ENCODE data around the gene RNF128.

DNA sequence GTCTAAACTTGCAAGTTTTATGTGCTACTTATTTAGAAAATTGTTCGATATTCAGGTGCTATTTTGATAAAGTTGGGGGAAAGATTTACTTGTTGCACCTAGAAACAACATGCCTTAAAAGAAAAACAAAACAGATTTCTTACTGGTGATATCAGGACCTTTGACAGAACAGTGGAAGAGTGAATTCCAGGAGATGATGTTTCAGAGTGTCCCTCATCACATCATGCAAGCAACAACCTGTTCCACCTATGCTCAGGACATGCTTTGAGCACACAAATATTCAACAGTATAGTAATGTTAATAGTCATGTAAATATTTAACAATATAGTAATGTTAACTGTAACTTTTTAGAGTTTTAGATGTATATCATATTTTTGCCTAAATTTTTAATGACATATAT, 23.9 kb upstream of the RNF128 start:
- TF ChIP-seq POLR2AphosphoS5 (IDR thresholded peaks at IDR 0.05), result no peak
- TF ChIP-seq, protein P1, sequence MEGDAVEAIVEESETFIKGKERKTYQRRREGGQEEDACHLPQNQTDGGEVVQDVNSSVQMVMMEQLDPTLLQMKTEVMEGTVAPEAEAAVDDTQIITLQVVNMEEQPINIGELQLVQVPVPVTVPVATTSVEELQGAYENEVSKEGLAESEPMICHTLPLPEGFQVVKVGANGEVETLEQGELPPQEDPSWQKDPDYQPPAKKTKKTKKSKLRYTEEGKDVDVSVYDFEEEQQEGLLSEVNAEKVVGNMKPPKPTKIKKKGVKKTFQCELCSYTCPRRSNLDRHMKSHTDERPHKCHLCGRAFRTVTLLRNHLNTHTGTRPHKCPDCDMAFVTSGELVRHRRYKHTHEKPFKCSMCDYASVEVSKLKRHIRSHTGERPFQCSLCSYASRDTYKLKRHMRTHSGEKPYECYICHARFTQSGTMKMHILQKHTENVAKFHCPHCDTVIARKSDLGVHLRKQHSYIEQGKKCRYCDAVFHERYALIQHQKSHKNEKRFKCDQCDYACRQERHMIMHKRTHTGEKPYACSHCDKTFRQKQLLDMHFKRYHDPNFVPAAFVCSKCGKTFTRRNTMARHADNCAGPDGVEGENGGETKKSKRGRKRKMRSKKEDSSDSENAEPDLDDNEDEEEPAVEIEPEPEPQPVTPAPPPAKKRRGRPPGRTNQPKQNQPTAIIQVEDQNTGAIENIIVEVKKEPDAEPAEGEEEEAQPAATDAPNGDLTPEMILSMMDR (IDR thresholded peaks at IDR 0.05), result no peak
- TF ChIP-seq POLR2A (IDR thresholded peaks at IDR 0.05), result no peak
- no peak for TF ChIP-seq EP300 (IDR thresholded peaks at IDR 0.05)

Measured in suprapubic skin (tissue), 4 donors.